Caco-2 (cell line): ENCODE results near the gene P2RY6. TPM values are rescaled to one million over a fixed set of nuclear protein-coding genes. Genes with fewer than 3 reads are reported as not detected.
A peak's percentile ranks its signal among the peaks of the same experiment; 100 is the strongest.

Experiments used
- BruUV-seq: library from RNA; stranded (reverse); fragments of 400-500 nt; replicated peaks from 2 replicates; lab custom pipeline; 2021; lab: Mats Ljungman, UMichigan
- CTCF ChIA-PET: fragments of 300-600 bp; sonication (Branson Sonifier 250); formaldehyde crosslinking; loops from one replicate; lab custom pipeline; 2022; ENCODE audit warnings: antibody characterized with exemption; lab: Charles Lee
- POLR2A ChIA-PET: fragments of 300-600 bp; sonication (Branson Sonifier 250); formaldehyde crosslinking; loops from one replicate; lab custom pipeline; 2022; ENCODE audit warnings: antibody characterized with exemption; lab: Charles Lee
- DNase-seq, 2 experiments: peaks; one replicate each; pipeline versions ENCODE4 v3.0.0 to v3.0.0-alpha.2; 2020 to 2022
- H3K27me3 ChIP-seq: replicated peaks from 2 replicates; pipeline ENCODE4 v1.6.0; 2011; ENCODE audit warnings: low read length; ENCODE audit not compliant: control insufficient read depth, insufficient read depth
- H3K36me3 ChIP-seq: 2 replicates; pipeline ENCODE4 v1.5.1; 2011; ENCODE audit warnings: low read length; ENCODE audit not compliant: control insufficient read depth, insufficient read depth
- H3K4me1 ChIP-seq: fragments of 250-450 bp; sonication (Bioruptor Pico); 2 replicates; pipeline ENCODE4 v1.5.1; 2020; ENCODE audit warnings: mild to moderate bottlenecking
- H3K4me3 ChIP-seq: 2 replicates; pipeline ENCODE4 v1.5.1; 2011; ENCODE audit warnings: low read depth, mild to moderate bottlenecking, control low read depth, low read length
- H3K9me3 ChIP-seq: fragments of 250-450 bp; sonication (Bioruptor Pico); 2 replicates; pipeline ENCODE4 v1.5.1; 2020; ENCODE audit warnings: mild to moderate bottlenecking, moderate library complexity
- H3K27ac Mint-ChIP-seq: one replicate; pipeline ENCODE4 v1.8.0; 2022; ENCODE audit warnings: mixed read lengths; ENCODE audit not compliant: unreplicated experiment
- H3K27me3 Mint-ChIP-seq: one replicate; pipeline ENCODE4 v1.8.0; 2022; ENCODE audit warnings: mixed read lengths; ENCODE audit not compliant: insufficient read depth, unreplicated experiment
- H3K36me3 Mint-ChIP-seq: one replicate; pipeline ENCODE4 v1.8.0; 2022; ENCODE audit warnings: mild to moderate bottlenecking, mixed read lengths; ENCODE audit not compliant: insufficient read depth, unreplicated experiment
- H3K4me1 Mint-ChIP-seq: one replicate; pipeline ENCODE4 v1.8.0; 2022; ENCODE audit warnings: low read depth, mixed read lengths; ENCODE audit not compliant: unreplicated experiment
- H3K4me3 Mint-ChIP-seq: one replicate; pipeline ENCODE4 v1.8.0; 2022; ENCODE audit warnings: mild to moderate bottlenecking, moderate library complexity, mixed read lengths; ENCODE audit not compliant: unreplicated experiment
- H3K9me3 Mint-ChIP-seq: one replicate; pipeline ENCODE4 v1.8.0; 2022; ENCODE audit warnings: mixed read lengths; ENCODE audit not compliant: unreplicated experiment
- CTCF ChIP-seq, 2 experiments: fragments of 200-600 bp in 1 of 2; IDR thresholded peaks; 1 replicate in 1 of 2; 2 replicates in 1 of 2; pipeline versions ENCODE4 v1.5.1 to v1.8.0; 2011 to 2022; ENCODE audit warnings: antibody characterized with exemption in 1 of 2, control low read depth in 1 of 2, inconsistent platforms in 1 of 2, low read depth in 1 of 2, low read length in 1 of 2, mild to moderate bottlenecking in 1 of 2, moderate library complexity in 1 of 2; ENCODE audit not compliant: insufficient read depth in 1 of 2, severe bottlenecking in 1 of 2, unreplicated experiment in 1 of 2
- intact Hi-C: fragments of 100-400 bp; cut with micrococcal nuclease; formaldehyde crosslinking; loops from one replicate; pipeline ENCODE4 v1.10.0; 2022; ENCODE audit not compliant: unreplicated experiment
- total RNA-seq: library from RNA; stranded (reverse); gene quantifications from 2 replicates; pipeline ENCODE4 v1.2.3, GENCODE V29; 2022

The P2RY6 gene
- total RNA-seq, 1 experiment from 2014 or later, result 55.7 TPM

GRCh38 chr11:73266646-73267020 lies 5.5 kb upstream of the P2RY6 start:
- Mint-ChIP-seq H3K9me3 (no peaks in the 10 kb centered on the region), H3K27ac (peak overlapping the region; percentile 60), H3K4me3 (no peak overlapping the region), H3K4me1 (peaks cover 61% of the 10 kb centered on the region), H3K36me3 (peaks cover 11% of the 10 kb centered on the region), H3K27me3 (no peaks in the 10 kb centered on the region)
- no peak overlapping the region for H3K4me3 ChIP-seq
- ChIA-PET POLR2A (interaction anchor here (0.6 to 1.1 kb wide), 2 partner anchors 9 to 43 kb away, joined by 3 read pairs; no protein-coding TSS in a partner anchor), CTCF (no interaction called here)
- BruUV-seq, result no TSS peak
- TF ChIP-seq CTCF (IDR thresholded peaks at IDR 0.05; ENCODE audit: insufficient read depth in 1 of 2, low read depth in 1 of 2, low read length in 1 of 2, severe bottlenecking in 1 of 2, unreplicated experiment in 1 of 2), result no peak
- no peaks in the 10 kb centered on the region for H3K27me3 ChIP-seq
- peaks cover 40% of the 10 kb centered on the region for H3K4me1 ChIP-seq
- H3K9me3 ChIP-seq, result no peaks in the 10 kb centered on the region
- intact Hi-C loops, result no loop called here
- DNase-seq, result no peak
- no peaks in the 10 kb centered on the region for H3K36me3 ChIP-seq

GRCh38 chr11:73267122-73267846 lies 4.9 kb upstream of the P2RY6 start:
- intact Hi-C loops, result no loop called here
- Histone ChIP-seq H3K9me3 (no peaks in the 10 kb centered on the region), H3K4me1 (peaks cover 47% of the 10 kb centered on the region), H3K36me3 (no peaks in the 10 kb centered on the region), H3K27me3 (no peaks in the 10 kb centered on the region), H3K4me3 (no peak overlapping the region)
- ChIA-PET CTCF (interaction anchor here (0.9 to 1.6 kb wide), 3 partner anchors 14 to 32 kb away, joined by 3 to 4 read pairs (median 3); no protein-coding TSS in a partner anchor), POLR2A (interaction anchor here (1.1 kb wide), 1 partner anchor 42 kb away, joined by 3 read pairs; no protein-coding TSS in a partner anchor)
- H3K9me3 Mint-ChIP-seq, result no peaks in the 10 kb centered on the region
- no peak overlapping the region for H3K4me3 Mint-ChIP-seq
- H3K27me3 Mint-ChIP-seq, result no peaks in the 10 kb centered on the region
- peaks cover 67% of the 10 kb centered on the region for H3K4me1 Mint-ChIP-seq
- peaks cover 18% of the 10 kb centered on the region for H3K36me3 Mint-ChIP-seq
- TF ChIP-seq CTCF (IDR thresholded peaks at IDR 0.05; ENCODE audit: insufficient read depth in 1 of 2, low read depth in 1 of 2, low read length in 1 of 2, severe bottlenecking in 1 of 2, unreplicated experiment in 1 of 2), result no peak
- DNase-seq, result no peak
- H3K27ac Mint-ChIP-seq, result peak overlapping the region; percentile 60
- BruUV-seq, result no TSS peak

- TF ChIP-seq CTCF (IDR thresholded peaks at IDR 0.05; ENCODE audit: insufficient read depth in 1 of 2, low read depth in 1 of 2, low read length in 1 of 2, severe bottlenecking in 1 of 2, unreplicated experiment in 1 of 2), result no peak
- Histone ChIP-seq H3K4me1 (peaks cover 53% of the 10 kb centered on the region), H3K4me3 (no peak overlapping the region), H3K9me3 (no peaks in the 10 kb centered on the region), H3K36me3 (no peaks in the 10 kb centered on the region), H3K27me3 (no peaks in the 10 kb centered on the region)
- Mint-ChIP-seq H3K9me3 (no peaks in the 10 kb centered on the region), H3K36me3 (peaks cover 25% of the 10 kb centered on the region), H3K27ac (peak overlapping the region; percentile 99), H3K4me3 (no peak overlapping the region), H3K4me1 (peaks cover 68% of the 10 kb centered on the region), H3K27me3 (no peaks in the 10 kb centered on the region)
- no TSS peak for BruUV-seq
- ChIA-PET POLR2A (interaction anchor here (1.1 kb wide), 1 partner anchor 41 kb away, joined by 3 read pairs; no protein-coding TSS in a partner anchor), CTCF (interaction anchor here (0.9 to 1.6 kb wide), 4 partner anchors 15 to 83 kb away, joined by 3 to 4 read pairs (median 3); no protein-coding TSS in a partner anchor)
- DNase-seq, result no peak
- intact Hi-C loops, result no loop called here
These were observed 4.1 kb upstream of the P2RY6 start for GRCh38 chr11:73267906-73268540.
